ENCODE data around the gene CUL3.

DNA sequence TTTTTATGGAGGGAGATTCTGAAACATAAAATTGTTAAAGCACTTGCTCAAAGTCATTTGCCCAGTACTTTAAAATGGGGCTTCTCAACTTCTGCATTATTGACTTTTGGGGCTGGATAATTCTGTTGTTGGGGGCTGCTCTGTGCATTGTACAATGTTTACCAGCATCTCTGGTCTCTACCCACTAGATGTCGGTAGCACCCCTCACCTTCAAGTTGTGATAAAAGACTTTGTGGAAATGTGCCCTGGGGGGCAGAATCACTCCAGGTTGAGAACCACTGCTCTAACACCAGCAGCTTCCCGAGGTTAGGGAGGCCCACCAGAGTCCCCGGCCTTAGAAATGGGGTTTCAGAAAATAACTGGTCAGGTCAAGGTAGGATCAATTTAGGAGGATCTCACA lies 26.8 kb upstream of the CUL3 start:
- TF ChIP-seq POLR2AphosphoS5 (IDR thresholded peaks at IDR 0.05) (no peak), EP300 (IDR thresholded peaks at IDR 0.05) (no peak)
- TF ChIP-seq, protein P1, sequence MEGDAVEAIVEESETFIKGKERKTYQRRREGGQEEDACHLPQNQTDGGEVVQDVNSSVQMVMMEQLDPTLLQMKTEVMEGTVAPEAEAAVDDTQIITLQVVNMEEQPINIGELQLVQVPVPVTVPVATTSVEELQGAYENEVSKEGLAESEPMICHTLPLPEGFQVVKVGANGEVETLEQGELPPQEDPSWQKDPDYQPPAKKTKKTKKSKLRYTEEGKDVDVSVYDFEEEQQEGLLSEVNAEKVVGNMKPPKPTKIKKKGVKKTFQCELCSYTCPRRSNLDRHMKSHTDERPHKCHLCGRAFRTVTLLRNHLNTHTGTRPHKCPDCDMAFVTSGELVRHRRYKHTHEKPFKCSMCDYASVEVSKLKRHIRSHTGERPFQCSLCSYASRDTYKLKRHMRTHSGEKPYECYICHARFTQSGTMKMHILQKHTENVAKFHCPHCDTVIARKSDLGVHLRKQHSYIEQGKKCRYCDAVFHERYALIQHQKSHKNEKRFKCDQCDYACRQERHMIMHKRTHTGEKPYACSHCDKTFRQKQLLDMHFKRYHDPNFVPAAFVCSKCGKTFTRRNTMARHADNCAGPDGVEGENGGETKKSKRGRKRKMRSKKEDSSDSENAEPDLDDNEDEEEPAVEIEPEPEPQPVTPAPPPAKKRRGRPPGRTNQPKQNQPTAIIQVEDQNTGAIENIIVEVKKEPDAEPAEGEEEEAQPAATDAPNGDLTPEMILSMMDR (IDR thresholded peaks at IDR 0.05): no peak

Data from stomach (tissue), 4 donors.